22Rv1 (cell line): ENCODE results near the gene ZNF169.
"Not testable (repeated sequence)": the region's sequence is repeated elsewhere in the genome, so short reads cannot be mapped to it uniquely, and the experiment has no call there.

Experiments
- H3K27ac ChIP-seq: fragments of 450-650 bp; 2 replicates; pipeline ENCODE4 v1.5.1; 2017
- CTCF ChIP-seq: fragments of 450-650 bp; IDR thresholded peaks from 2 replicates; pipeline ENCODE4 v1.5.1; 2017; ENCODE audit warnings: mild to moderate bottlenecking
- ZFX ChIP-seq: fragments of 450-650 bp; IDR thresholded peaks from 2 replicates; pipeline ENCODE4 v1.6.1; 2017; ENCODE audit warnings: antibody characterized with exemption, borderline replicate concordance

Gene ZNF169

GRCh38 chr9:94259077-94259862 lies at the start of gene ZNF169:
Gene ZNF169 (plus strand): TSS chr9:94259298. CDS start chr9:94278813, 19,515 bp downstream.
- H3K27ac ChIP-seq = 0 out of 2 replicates have a peak within 1 kb of the TSS, but pooled peaks have one; percentile 31
- TF ChIP-seq ZFX (no peak), CTCF (no peak)

- TF ChIP-seq CTCF (no peak), ZFX (no peak)
- H3K27ac ChIP-seq = no peak overlapping the region
Observed at GRCh38 chr9:94210616-94211603, 48.2 kb upstream of the ZNF169 start.

GRCh38 chr9:94212091-94212490 lies 47.0 kb upstream of the ZNF169 start:
- no peak overlapping the region for H3K27ac ChIP-seq

GRCh38 chr9:94212531-94212930 lies 46.6 kb upstream of the ZNF169 start:
- TF ChIP-seq CTCF = no peak
- no peak for TF ChIP-seq ZFX
- no peak overlapping the region for H3K27ac ChIP-seq

More at GRCh38 chr9:94212091-94212490, 47.0 kb upstream of the ZNF169 start:
- no peak for TF ChIP-seq CTCF
- TF ChIP-seq ZFX = no peak

- TF ChIP-seq ZFX (no peak), CTCF (peak; percentile 86)
- H3K27ac ChIP-seq = no peak overlapping the region
Observed at GRCh38 chr9:94213511-94214124, 45.5 kb upstream of the ZNF169 start.

- no peak overlapping the region for H3K27ac ChIP-seq
- TF ChIP-seq CTCF (no peak), ZFX (no peak)
Observed at GRCh38 chr9:94222870-94223269, 36.2 kb upstream of the ZNF169 start.

GRCh38 chr9:94225413-94225812 lies 33.7 kb upstream of the ZNF169 start:
- not testable (repeated sequence) for H3K27ac ChIP-seq
